Muscle layer of colon (tissue), 2 donors: ENCODE measurements around the gene RCAN1.

Source experiments
- H3K27ac ChIP-seq: one replicate; pipeline ENCODE4 v1.7.0; 2013; ENCODE audit warnings: low read depth, mild to moderate bottlenecking, low read length, moderate library complexity
- H3K27me3 ChIP-seq, 2 donors: one replicate each; pipeline ENCODE4 v1.7.0; 2013; ENCODE audit warnings: low read length in 2 of 2, mild to moderate bottlenecking in 2 of 2; ENCODE audit not compliant: insufficient read depth in 2 of 2, control insufficient read depth in 1 of 2
- H3K36me3 ChIP-seq: one replicate; pipeline ENCODE4 v1.7.0; 2013; ENCODE audit warnings: mild to moderate bottlenecking, low read length; ENCODE audit not compliant: insufficient read depth
- H3K4me1 ChIP-seq: one replicate; pipeline ENCODE4 v1.7.0; 2013; ENCODE audit warnings: mild to moderate bottlenecking, low read length; ENCODE audit not compliant: insufficient read depth
- H3K4me3 ChIP-seq, 2 donors: one replicate each; pipeline ENCODE4 v1.7.0; 2013; ENCODE audit warnings: low read length in 2 of 2, low read depth in 1 of 2, mild to moderate bottlenecking in 1 of 2, moderate library complexity in 1 of 2
- H3K9ac ChIP-seq: one replicate; pipeline ENCODE4 v1.7.0; 2013; ENCODE audit warnings: low read length
- H3K9me3 ChIP-seq: one replicate; pipeline ENCODE4 v1.7.0; 2013; ENCODE audit warnings: mild to moderate bottlenecking, low read length
- donor health status: abdominal sarcoma.
- donor health status: Adenocarcinoma of cecum.

RCAN1 gene

GRCh38 chr21:34595457-34595856 is 19.5 kb downstream of the RCAN1 start:
- Histone ChIP-seq H3K4me1 (peaks cover 46% of the 10 kb centered on the region), H3K9ac (no peak overlapping the region), H3K27ac (no peak overlapping the region)

GRCh38 chr21:34594566-34595234 is 20.2 kb downstream of the RCAN1 start:
- Histone ChIP-seq H3K4me3 (no peak overlapping the region), H3K27ac (no peak overlapping the region), H3K36me3 (no peaks in the 10 kb centered on the region), H3K27me3 (no peaks in the 10 kb centered on the region), H3K9ac (no peak overlapping the region), H3K4me1 (peaks cover 46% of the 10 kb centered on the region), H3K9me3 (no peaks in the 10 kb centered on the region)

More at GRCh38 chr21:34595457-34595856, 19.5 kb downstream of the RCAN1 start:
- H3K27me3 ChIP-seq: no peaks in the 10 kb centered on the region
- H3K4me3 ChIP-seq: no peak overlapping the region
- H3K36me3 ChIP-seq: no peaks in the 10 kb centered on the region
- H3K9me3 ChIP-seq: no peaks in the 10 kb centered on the region

DNA sequence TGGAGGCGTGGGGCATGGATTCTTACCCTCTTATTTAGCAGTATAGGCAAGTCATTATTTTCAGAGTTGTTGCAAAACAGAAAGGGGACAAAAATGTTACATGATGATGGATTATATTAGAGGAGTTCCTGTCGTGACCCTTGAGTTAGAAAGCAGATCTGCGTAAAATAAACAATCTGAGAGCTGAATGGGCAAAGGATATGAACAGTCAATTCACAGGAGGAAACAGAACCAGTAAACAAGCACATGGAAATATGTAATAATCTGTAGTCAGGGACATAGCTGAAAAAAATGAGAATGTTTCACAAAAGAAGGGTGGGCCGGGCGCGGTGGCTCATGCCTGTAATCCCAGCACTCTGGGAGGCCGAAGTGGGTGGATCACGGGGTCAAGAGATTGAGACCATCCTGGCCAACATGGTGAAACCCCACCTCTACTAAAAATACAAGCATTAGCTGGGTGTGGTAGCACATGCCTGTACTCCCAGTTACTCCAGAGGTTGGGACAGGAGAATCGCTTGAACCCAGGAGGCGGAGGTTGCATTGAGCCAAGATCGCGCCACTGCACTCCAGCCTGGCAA is 20.9 kb downstream of the RCAN1 start:
- H3K9me3 ChIP-seq: no peaks in the 10 kb centered on the region
- H3K27ac ChIP-seq: no peak overlapping the region
- peaks cover 46% of the 10 kb centered on the region for H3K4me1 ChIP-seq
- H3K4me3 ChIP-seq: no peak overlapping the region
- no peaks in the 10 kb centered on the region for H3K27me3 ChIP-seq
- no peaks in the 10 kb centered on the region for H3K36me3 ChIP-seq
- H3K9ac ChIP-seq: no peak overlapping the region

DNA sequence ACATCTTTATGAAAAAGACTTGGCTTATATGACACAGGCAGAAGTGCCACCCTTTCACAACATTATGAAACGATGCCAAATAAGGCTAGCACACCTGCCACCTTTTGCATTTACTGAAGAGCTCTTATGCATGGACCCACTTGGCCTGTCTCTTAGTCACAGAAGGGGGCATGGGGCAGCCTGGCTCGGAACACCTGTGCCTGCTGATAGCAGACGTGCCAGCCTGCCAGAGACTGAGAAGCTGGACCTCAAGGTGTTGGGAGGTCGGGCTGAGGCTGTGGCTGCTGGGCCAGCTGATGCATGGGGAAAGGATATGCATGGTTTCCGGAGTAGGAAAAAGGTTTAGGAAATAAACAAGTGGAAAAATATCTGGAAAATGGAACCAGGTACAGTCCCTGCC is 21.5 kb downstream of the RCAN1 start:
- H3K9ac ChIP-seq: no peak overlapping the region
- H3K27ac ChIP-seq: no peak overlapping the region
- no peaks in the 10 kb centered on the region for H3K36me3 ChIP-seq
- H3K4me1 ChIP-seq: peaks cover 46% of the 10 kb centered on the region
- H3K4me3 ChIP-seq: no peak overlapping the region
- H3K9me3 ChIP-seq: no peaks in the 10 kb centered on the region
- H3K27me3 ChIP-seq: no peaks in the 10 kb centered on the region

GRCh38 chr21:34592120-34592955 is 22.6 kb downstream of the RCAN1 start:
- H3K27ac ChIP-seq: no peak overlapping the region
- peak overlapping the region; percentile 4 to 30 for H3K4me3 ChIP-seq
- H3K4me1 ChIP-seq: peaks cover 46% of the 10 kb centered on the region
- H3K27me3 ChIP-seq: no peaks in the 10 kb centered on the region
- no peak overlapping the region for H3K9ac ChIP-seq
- H3K36me3 ChIP-seq: no peaks in the 10 kb centered on the region
- no peaks in the 10 kb centered on the region for H3K9me3 ChIP-seq

GRCh38 chr21:34590520-34590919 is 24.4 kb downstream of the RCAN1 start:
- H3K27ac ChIP-seq: no peak overlapping the region
- no peaks in the 10 kb centered on the region for H3K27me3 ChIP-seq
- H3K4me3 ChIP-seq: no peak overlapping the region
- no peak overlapping the region for H3K9ac ChIP-seq
- no peaks in the 10 kb centered on the region for H3K9me3 ChIP-seq
- peaks cover 40% of the 10 kb centered on the region for H3K4me1 ChIP-seq
- H3K36me3 ChIP-seq: no peaks in the 10 kb centered on the region

- no peaks in the 10 kb centered on the region for H3K36me3 ChIP-seq
- H3K4me1 ChIP-seq: peaks cover 32% of the 10 kb centered on the region
- no peak overlapping the region for H3K4me3 ChIP-seq
- no peaks in the 10 kb centered on the region for H3K9me3 ChIP-seq
- H3K9ac ChIP-seq: no peak overlapping the region
- H3K27me3 ChIP-seq: no peaks in the 10 kb centered on the region
- H3K27ac ChIP-seq: no peak overlapping the region
Observed at GRCh38 chr21:34589511-34590282, 25.2 kb downstream of the RCAN1 start.

DNA sequence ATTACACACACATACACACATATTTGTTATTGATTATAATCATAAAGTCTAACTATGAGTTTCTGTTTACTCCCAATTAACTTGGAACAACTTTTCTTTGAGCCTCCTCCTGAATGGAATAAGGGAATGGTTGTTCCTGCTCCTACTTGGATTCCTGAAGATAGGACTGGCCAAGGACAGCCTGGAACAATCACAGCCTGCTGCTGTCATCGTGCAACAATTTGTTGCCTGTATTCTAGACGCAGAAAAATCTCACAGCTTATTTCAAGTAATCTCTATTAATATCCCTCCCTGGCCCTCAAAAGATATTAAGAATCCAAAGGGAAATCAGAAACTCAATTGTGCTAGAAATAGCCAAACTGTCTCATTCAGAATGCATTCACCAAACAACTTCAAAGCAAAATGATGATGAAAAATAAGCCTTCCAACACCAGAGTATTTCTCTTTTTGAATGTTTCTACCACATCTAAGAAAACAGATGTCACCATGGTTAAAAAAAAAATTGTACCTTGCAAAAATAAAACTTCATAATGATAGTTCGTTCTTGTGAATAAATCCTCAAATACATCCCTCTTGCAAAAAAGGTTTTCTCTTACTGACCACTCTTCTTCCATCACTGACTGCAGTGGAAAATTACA is 30.9 kb downstream of the RCAN1 start:
- H3K27ac ChIP-seq: no peak overlapping the region
- no peaks in the 10 kb centered on the region for H3K27me3 ChIP-seq
- no peak overlapping the region for H3K9ac ChIP-seq
- no peak overlapping the region for H3K4me3 ChIP-seq
- no peaks in the 10 kb centered on the region for H3K36me3 ChIP-seq
- peaks cover 16% of the 10 kb centered on the region for H3K4me1 ChIP-seq
- no peaks in the 10 kb centered on the region for H3K9me3 ChIP-seq

- Histone ChIP-seq H3K4me3 (no peak overlapping the region), H3K4me1 (peaks cover 16% of the 10 kb centered on the region), H3K36me3 (no peaks in the 10 kb centered on the region), H3K9ac (no peak overlapping the region), H3K27ac (no peak overlapping the region), H3K9me3 (no peaks in the 10 kb centered on the region), H3K27me3 (no peaks in the 10 kb centered on the region)
Observed at GRCh38 chr21:34582506-34583150, 32.3 kb downstream of the RCAN1 start.

DNA sequence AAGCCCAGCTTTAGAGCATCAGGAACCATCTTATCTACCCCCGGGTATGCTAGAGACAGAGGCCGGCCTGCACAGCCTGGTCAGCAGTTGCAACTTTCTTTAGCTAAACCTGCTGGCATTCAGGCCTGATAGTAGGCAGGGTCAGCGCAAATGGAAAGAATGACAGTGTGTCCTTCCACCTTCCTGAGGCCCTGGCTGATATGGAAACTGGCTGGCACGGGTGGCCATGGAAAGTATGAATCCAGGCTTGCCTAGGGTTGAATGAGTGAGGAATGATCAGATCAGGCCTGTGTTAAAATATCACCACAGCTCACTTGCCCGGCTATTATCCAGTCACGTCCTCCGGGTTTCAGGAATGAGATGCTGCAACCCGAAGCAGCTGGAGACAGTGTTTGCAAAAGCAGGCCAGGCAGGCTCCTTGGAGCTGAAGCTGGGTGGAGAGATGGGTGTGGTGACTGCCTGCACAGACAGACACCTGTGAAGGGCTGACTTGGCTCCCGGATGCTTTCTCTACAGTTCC is 34.7 kb downstream of the RCAN1 start:
- Histone ChIP-seq H3K9ac (no peak overlapping the region), H3K36me3 (no peaks in the 10 kb centered on the region), H3K27ac (no peak overlapping the region), H3K4me3 (no peak overlapping the region), H3K4me1 (peaks cover 29% of the 10 kb centered on the region), H3K27me3 (no peaks in the 10 kb centered on the region), H3K9me3 (no peaks in the 10 kb centered on the region)
